ENCODE measurements around the gene APRT. TPM values are rescaled to one million over a fixed set of nuclear protein-coding genes. Genes with fewer than 3 reads are reported as not detected.

Gene APRT
- total and polyA plus RNA-seq, 2 of the 8 experiments (the other 6 are each of a cell fraction or from before 2014, with no cell fraction given) = 221 to 267 TPM

GRCh38 chr16:88764080-88764479 is 47.6 kb downstream of the APRT start:
- Histone ChIP-seq H4K91ac (replicated peaks; ENCODE audit: insufficient read length, low read length) (peak overlapping the region; percentile 8), H4K5ac (ENCODE audit: insufficient read length, low read depth, low read length) (peak overlapping the region; percentile 3), H3K36me3 (ENCODE audit: control insufficient read depth in 2 of 4, insufficient read depth in 4 of 4, low read length in 3 of 4) (no peaks in the 10 kb centered on the region), H3K14ac (ENCODE audit: insufficient read length) (no peak overlapping the region), H3K9ac (replicated peaks in 1 of 4; ENCODE audit: extremely low read depth in 1 of 4, low read depth in 3 of 4, low read length in 3 of 4) (no peak overlapping the region), H3K56ac (replicated peaks; ENCODE audit: insufficient read length, low read depth, low read length) (no peak overlapping the region), H3K23ac (ENCODE audit: insufficient read length) (no peak overlapping the region), H3K23me2 (ENCODE audit: low read depth, low read length) (no peaks in the 10 kb centered on the region), H4K8ac (ENCODE audit: extremely low read depth, insufficient read depth, low read length) (no peak overlapping the region; the same call in 1 of the 2 replicates), H2BK5ac (ENCODE audit: low read depth, low read length) (no peak overlapping the region; the same call in 1 of the 2 replicates), H3K9me3 (ENCODE audit: insufficient read depth in 2 of 2, low read depth in 1 of 2, low read length in 1 of 2) (no peaks in the 10 kb centered on the region), H2BK20ac (ENCODE audit: low read length) (no peak overlapping the region), H2BK12ac (ENCODE audit: low read depth, low read length) (no peak overlapping the region; the same call in 1 of the 2 replicates), H2BK15ac (ENCODE audit: low read length) (no peak overlapping the region), H3K79me1 (ENCODE audit: low read depth, low read length) (peaks cover 8% of the 10 kb centered on the region), H3K4me1 (replicated peaks in 1 of 4; ENCODE audit: control insufficient read depth in 3 of 4, insufficient read depth in 4 of 4, low read length in 3 of 4) (peaks cover 4 to 45% (median 36%) of the 10 kb centered on the region in 4 experiments), H2AFZ (ENCODE audit: low read length) (no peak overlapping the region), H3K4me3 (ENCODE audit: extremely low read depth in 1 of 4, insufficient read depth in 2 of 4, low read depth in 3 of 4, low read length in 4 of 4) (0 out of 8 replicates have a peak overlapping the region, but pooled peaks of 1 of the 4 experiments have one; percentile 3), H3K27ac (ENCODE audit: low read depth, low read length) (no peak overlapping the region), H3K4me2 (ENCODE audit: insufficient read depth in 1 of 2, low read depth in 2 of 2, low read length in 2 of 2) (peak overlapping the region; percentile 30 to 64; a peak in 3 of 4 replicates), H3K27me3 (replicated peaks in 1 of 4; ENCODE audit: control insufficient read depth in 3 of 4, extremely low read depth in 1 of 4, insufficient read depth in 3 of 4, low read length in 3 of 4) (no peaks in the 10 kb centered on the region), H2BK120ac (replicated peaks; ENCODE audit: low read depth, low read length) (no peak overlapping the region), H4K20me1 (replicated peaks in 1 of 2; ENCODE audit: control insufficient read depth in 1 of 2, insufficient read depth in 2 of 2, low read length in 2 of 2) (peaks cover 2 to 11% of the 10 kb centered on the region in 2 experiments), H3K79me2 (ENCODE audit: control insufficient read depth in 1 of 2, insufficient read depth in 2 of 2, low read length in 2 of 2) (peaks cover 0 to 4% of the 10 kb centered on the region in 2 experiments; a peak in 1 of 4 replicates), H2AK5ac (ENCODE audit: low read depth, low read length) (no peak overlapping the region), H3K18ac (ENCODE audit: extremely low read depth, low read length) (peak overlapping the region; percentile 55), H3K4ac (replicated peaks; ENCODE audit: insufficient read length, low read depth, low read length) (no peak overlapping the region)
- DNase-seq (ENCODE audit: low read depth in 1 of 2, low spot score in 2 of 2) (no peak), FAIRE-seq (no peak)
- ChIA-PET CTCF (ENCODE audit: partially characterized antibody) (interaction anchor here (0.7 to 25.0 kb wide), 12 partner anchors 8 to 441 kb away, joined by 4 to 251 read pairs (median 8); no protein-coding TSS in a partner anchor), POLR2A (ENCODE audit: partially characterized antibody) (interaction anchor here (0.8 to 4.1 kb wide), 9 partner anchors 9 to 46 kb away, joined by 3 to 22 read pairs (median 4); partner anchors contain the start of gene APRT)
- WGBS, 2 experiments (ENCODE audit: extremely low coverage in 1 of 2, insufficient coverage in 1 of 2, insufficient read length in 1 of 2, insufficient replicate concordance in 2 of 2, low coverage in 1 of 2, low lambda C conversion rate in 2 of 2, missing lambda C conversion rate in 1 of 2) = 89% methylated on average over 19 of the region's 19 CpGs; no CpG with 5 or more reads in 1 of the 2 experiments
- TF ChIP-seq RFX5 (IDR thresholded peaks at IDR 0.05; ENCODE audit: borderline replicate concordance, low read depth, low read length) (no peak), TAF1 (IDR thresholded peaks at IDR 0.05; ENCODE audit: low read depth, low read length) (no peak), USF2 (IDR thresholded peaks at IDR 0.05; ENCODE audit: low read length) (no peak), TAF7 (optimal IDR thresholded peaks at IDR 0.05; ENCODE audit: borderline replicate concordance, low read depth, low read length) (no peak), ASH2L (IDR thresholded peaks at IDR 0.05; ENCODE audit: low read length) (no peak), SP4 (IDR thresholded peaks at IDR 0.05; ENCODE audit: low read length) (no peak), KDM1A (IDR thresholded peaks at IDR 0.05; ENCODE audit: borderline replicate concordance, low read length) (no peak), POU5F1 (IDR thresholded peaks at IDR 0.05; ENCODE audit: low read depth, low read length) (no peak), NRF1 (IDR thresholded peaks at IDR 0.05; ENCODE audit: low read depth, low read length) (no peak), ZNF274 (IDR thresholded peaks at IDR 0.05; ENCODE audit: borderline replicate concordance, extremely low read depth, low read length) (no peak), SIRT6 (IDR thresholded peaks at IDR 0.05; ENCODE audit: low read length) (no peak), POLR2A (IDR thresholded peaks at IDR 0.05; ENCODE audit: control extremely low read depth in 1 of 2, low read depth in 2 of 2, low read length in 2 of 2) (no peak), EP300 (IDR thresholded peaks at IDR 0.05; ENCODE audit: borderline replicate concordance in 1 of 2, low read depth in 2 of 2, low read length in 2 of 2) (no peak), SP2 (IDR thresholded peaks at IDR 0.05; ENCODE audit: low read length) (no peak)

All from H1 (cell line).